Stomach (tissue), 9 donors: Measurements from ENCODE around the gene MIA. TPM values are rescaled to one million over a fixed set of nuclear protein-coding genes. Genes with fewer than 3 reads are reported as not detected.
"Not testable (repeated sequence)": the region's sequence is repeated elsewhere in the genome, so short reads cannot be mapped to it uniquely, and the experiment has no call there.

Experiments
- DNase-seq, 2 donors: peaks; one replicate each; pipeline versions ENCODE4 v3.0.0 to v3.0.0-alpha.2; 2013 to 2019
- H3K27ac ChIP-seq, 5 donors: fragments of 200-600 bp in 4 of 5; sonication (generic) in 4 of 5; one replicate each; pipeline ENCODE4 v1.5.1; 2013 to 2019; ENCODE audit warnings: mild to moderate bottlenecking in 1 of 5, moderate library complexity in 1 of 5
- H3K27me3 ChIP-seq, 3 donors: fragments of 200-600 bp; sonication (generic); one replicate each; pipeline ENCODE4 v1.5.1; 2017 to 2019; ENCODE audit warnings: mixed run types in 1 of 3
- H3K36me3 ChIP-seq, 4 donors: fragments of 200-600 bp; sonication (generic); 1 replicate in 3 of 4; 2 replicates in 1 of 4; pipeline ENCODE4 v1.5.1; 2016 to 2019
- H3K4me1 ChIP-seq, 4 donors: fragments of 200-600 bp; sonication (generic); one replicate each; pipeline ENCODE4 v1.5.1; 2016 to 2019
- H3K4me3 ChIP-seq, 4 donors: fragments of 200-600 bp; sonication (generic) in 3 of 4; one replicate each; pipeline ENCODE4 v1.5.1; 2016 to 2019; ENCODE audit warnings: mild to moderate bottlenecking in 1 of 4
- H3K9me3 ChIP-seq, 4 donors: fragments of 200-600 bp; sonication (generic); one replicate each; pipeline ENCODE4 v1.5.1; 2016 to 2019
- CTCF ChIP-seq, 7 experiments: fragments of 450-650 bp in 4 of 7; fragments of 200-600 bp in 3 of 7; sonication (generic) in 3 of 7; IDR thresholded peaks; one replicate each; pipeline ENCODE4 v1.5.1; 2016 to 2019; ENCODE audit warnings: antibody characterized with exemption in 7 of 7, control low read depth in 2 of 7, mild to moderate bottlenecking in 1 of 7
- EP300 ChIP-seq: sonication (generic); formaldehyde crosslinking; IDR thresholded peaks from one replicate; pipeline ENCODE4 v1.6.1; 2017; ENCODE audit warnings: antibody characterized with exemption
- POLR2A ChIP-seq, 4 donors: fragments of 450-650 bp; IDR thresholded peaks; one replicate each; pipeline ENCODE4 v1.6.1; 2016; ENCODE audit warnings: antibody characterized with exemption in 4 of 4, control low read depth in 2 of 4, mild to moderate bottlenecking in 1 of 4, moderate library complexity in 1 of 4
- POLR2AphosphoS5 ChIP-seq, 3 donors: sonication (generic); formaldehyde crosslinking; IDR thresholded peaks; one replicate each; pipeline ENCODE4 v1.6.1; 2016; ENCODE audit warnings: antibody characterized with exemption in 3 of 3
- WGBS, 5 donors: extraction: QIAGEN DNeasy Blood & Tissue Kit in 3 of 5; methylation state at CpG; one replicate each; pipeline versions ENCODE4 v1.1.5 to v1.1.7; 2013 to 2018; 5-methylcytosine and 5-hydroxymethylcytosine counted together
- intact Hi-C: fragments of 100-400 bp; cut with DNase I; formaldehyde crosslinking; loops from one replicate; pipeline ENCODE4 v1.15.1; 2023; ENCODE audit warnings: low total_unique reads
- polyA plus RNA-seq, 3 donors: library from polyadenylated mRNA; stranded (reverse); fragments of 200-250 nt; gene quantifications; one replicate each; pipeline ENCODE4 v1.2.3, GENCODE V29; 2013
- total RNA-seq, 5 donors: library from RNA; depleted of rRNA; stranded (reverse); fragments of >200 nt; gene quantifications; one replicate each; pipeline versions ENCODE4 v1.1.0 to v1.2.3, GENCODE V29; 2014 to 2016
- donor health status: healthy with polysubstance abuse.
- donor health status: Bipolar disorder and iron deficiency.
- donor health status: healthy.

The MIA gene
- total and polyA plus RNA-seq, 8 donors: 2.8 to 10.1 (median 5.5) TPM; not detected in 4

- 91 to 95% (median 93%) methylated on average over 27 to 39 of the region's 39 CpGs for WGBS, 5 donors
- H3K36me3 ChIP-seq: peaks cover 19 to 33% (median 31%) of the 10 kb centered on the region in 4 donors
- peak overlapping the region in 3 of 4 donors; percentile 41 to 54 (median 51) for H3K4me3 ChIP-seq
- peak in 1 of 2 donors; percentile 11 for DNase-seq
- no peaks in the 10 kb centered on the region for H3K9me3 ChIP-seq
- H3K27ac ChIP-seq: peak overlapping the region in 4 of 5 donors; percentile 71 to 84 (median 82)
- intact Hi-C loops: loop anchor here (5.0 kb wide), 1 partner anchor 147 kb away; no protein-coding TSS in a partner anchor
- TF ChIP-seq CTCF (IDR thresholded peaks at IDR 0.05) (no peak), POLR2A (IDR thresholded peaks at IDR 0.05) (no peak), EP300 (no peak), POLR2AphosphoS5 (IDR thresholded peaks at IDR 0.05) (no peak)
- peaks cover 48 to 87% (median 82%) of the 10 kb centered on the region in 4 donors for H3K4me1 ChIP-seq
- no peaks in the 10 kb centered on the region for H3K27me3 ChIP-seq
These were observed 34.2 kb downstream of the MIA start for GRCh38 chr19:40809358-40810086.

- H3K27me3 ChIP-seq: no peaks in the 10 kb centered on the region
- H3K27ac ChIP-seq: peak overlapping the region in 4 of 5 donors; percentile 71 to 84 (median 82)
- intact Hi-C loops: no loop called here
- DNase-seq: peak in 1 of 2 donors; percentile 20
- peaks cover 42 to 81% (median 76%) of the 10 kb centered on the region in 4 donors for H3K4me1 ChIP-seq
- 51 to 69% (median 55%) methylated on average over 12 to 14 of the region's 14 CpGs for WGBS, 5 donors
- H3K4me3 ChIP-seq: peak overlapping the region; percentile 38 to 54 (median 46)
- no peaks in the 10 kb centered on the region for H3K9me3 ChIP-seq
- peaks cover 19 to 32% (median 31%) of the 10 kb centered on the region in 4 donors for H3K36me3 ChIP-seq
- TF ChIP-seq POLR2AphosphoS5 (IDR thresholded peaks at IDR 0.05) (no peak), EP300 (no peak), CTCF (IDR thresholded peaks at IDR 0.05) (no peak), POLR2A (IDR thresholded peaks at IDR 0.05) (no peak)
These were observed 34.8 kb downstream of the MIA start for GRCh38 chr19:40810160-40810559.

DNA sequence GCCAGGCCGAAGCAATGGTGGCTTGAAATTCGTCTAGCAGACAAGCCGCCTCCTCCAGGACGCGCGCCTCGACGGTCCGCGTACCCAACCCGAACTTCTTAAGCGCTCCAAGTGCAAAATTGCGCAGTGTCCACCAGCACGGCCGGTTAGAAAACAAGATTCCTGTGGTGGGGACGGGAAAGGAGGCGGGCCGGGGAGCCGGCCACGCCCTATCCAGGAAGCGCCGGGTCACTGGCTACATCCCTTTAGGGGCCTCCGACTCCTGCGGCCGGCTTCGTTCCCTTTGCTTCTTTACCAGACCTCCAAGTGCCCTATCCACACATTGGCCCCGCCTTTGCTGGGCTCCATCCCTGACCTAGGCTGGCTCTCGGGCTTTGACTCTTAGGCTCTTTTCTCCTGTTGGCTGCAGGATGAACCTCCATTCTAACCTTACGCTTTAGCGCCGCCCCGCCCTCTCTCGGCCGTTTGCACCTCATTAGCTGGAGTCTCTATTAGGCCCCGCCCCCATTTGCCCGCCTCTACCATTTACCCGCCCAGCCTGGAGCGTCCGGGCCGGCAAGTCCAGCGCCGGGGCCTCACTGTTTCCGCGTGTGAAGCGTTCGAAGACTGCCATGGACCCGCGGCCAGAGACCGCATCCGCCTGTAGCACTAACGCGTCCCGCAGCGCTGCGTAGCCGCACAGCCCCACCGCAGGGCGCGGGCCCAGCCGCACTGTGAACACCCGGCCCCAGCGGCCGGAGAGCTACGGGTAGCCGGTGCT lies 35.5 kb downstream of the MIA start:
- peaks cover 35 to 74% (median 69%) of the 10 kb centered on the region in 4 donors for H3K4me1 ChIP-seq
- intact Hi-C loops: not testable (repeated sequence)
- WGBS, 5 donors: 1 to 16% (median 5%) methylated on average over 35 to 64 of the region's 65 CpGs

More for the DNA sequence above, 35.5 kb downstream of the MIA start:
- peaks cover 19 to 31% (median 27%) of the 10 kb centered on the region in 4 donors for H3K36me3 ChIP-seq
- peak; percentile 85 to 91 for DNase-seq
- TF ChIP-seq CTCF (IDR thresholded peaks at IDR 0.05) (peak in 1 of 7 experiments; percentile 21), POLR2AphosphoS5 (IDR thresholded peaks at IDR 0.05) (peak in 1 of 3 donors; percentile 27)
- H3K27me3 ChIP-seq, H3K9me3 ChIP-seq: not testable (repeated sequence)
- H3K27ac ChIP-seq: peak overlapping the region; percentile 55 to 84 (median 80)
- peak overlapping the region; percentile 38 to 54 (median 46) for H3K4me3 ChIP-seq
